K562 (cell line): Measurements from ENCODE around the gene TRAF3IP1. TPM values are rescaled to one million over a fixed set of nuclear protein-coding genes. Genes with fewer than 3 reads are reported as not detected.

ENCODE experiments used
- ATAC-seq: fragments of 200-7000 bp; cut with Tn5 transposase; 3 replicates; pipeline ENCODE4 v1.9.1; 2020; ENCODE audit warnings: moderate library complexity
- BruUV-seq: library from RNA; stranded (reverse); fragments of 400-500 nt; replicated peaks from 2 replicates; lab custom pipeline; 2021; lab: Mats Ljungman, UMichigan
- CTCF ChIA-PET: fragments of 300-600 bp; formaldehyde crosslinking; extraction: SDS; loops from one replicate; lab custom pipeline; 2021; ENCODE audit warnings: low intra/inter-chr PET ratio; lab: Yijun Ruan, JAX
- POLR2A ChIA-PET: fragments of 300-600, 350-650 bp; sonication (Branson Sonifier 250); formaldehyde crosslinking; extraction: SDS; loops from one replicate; lab custom pipeline; 2021; ENCODE audit warnings: antibody characterized with exemption, inconsistent platforms; lab: Yijun Ruan, JAX
- DNase-seq, 4 experiments: peaks; one replicate each; pipeline versions ENCODE4 v3.0.0 to v3.0.0-alpha.2; 2011 to 2018; ENCODE audit warnings: low spot score in 3 of 4, mixed read lengths in 3 of 4; ENCODE audit errors: extremely low read depth in 1 of 4
- FAIRE-seq: peaks from 2 replicates; lab custom pipeline; 2011; peaks lifted over from hg19 to GRCh38; lab: Jason Lieb, UNC
- H2AFZ ChIP-seq: 2 replicates; pipeline ENCODE4 v1.6.0; 2011; ENCODE audit warnings: low read depth, low read length, control low read depth, inconsistent platforms
- H3K27ac ChIP-seq: fragments of 200-600 bp; 3 replicates; pipeline ENCODE4 v1.8.0; 2011; ENCODE audit warnings: low read depth, mild to moderate bottlenecking, control low read depth, inconsistent platforms, low read length, moderate library complexity, mixed read lengths; ENCODE audit errors: extremely low read depth
- H3K27me3 ChIP-seq, 2 experiments: fragments of 300-600 bp in 1 of 2; 2 replicates in 1 of 2; 3 replicates in 1 of 2; pipeline versions ENCODE4 v1.6.0 to v1.8.0; 2011; ENCODE audit warnings: inconsistent platforms in 2 of 2, low read length in 2 of 2, mild to moderate bottlenecking in 1 of 2, mixed read lengths in 1 of 2, moderate library complexity in 1 of 2; ENCODE audit not compliant: control insufficient read depth in 2 of 2, insufficient read depth in 2 of 2
- H3K36me3 ChIP-seq: fragments of 300-600 bp; 3 replicates; pipeline ENCODE4 v1.8.0; 2011; ENCODE audit warnings: mild to moderate bottlenecking, low read length, inconsistent platforms; ENCODE audit not compliant: control insufficient read depth, insufficient read depth
- H3K4me1 ChIP-seq, 2 experiments: fragments of 200-600 bp in 1 of 2; replicated peaks in 1 of 2; 2 replicates in 1 of 2; 3 replicates in 1 of 2; pipeline versions ENCODE4 v1.5.1 to v1.8.0; 2011; ENCODE audit warnings: inconsistent platforms in 2 of 2, low read length in 2 of 2, mild to moderate bottlenecking in 1 of 2, mixed read lengths in 1 of 2, moderate library complexity in 1 of 2; ENCODE audit not compliant: control insufficient read depth in 2 of 2, insufficient read depth in 2 of 2
- H3K4me2 ChIP-seq: 2 replicates; pipeline ENCODE4 v1.6.1; 2011; ENCODE audit warnings: low read length, control low read depth, inconsistent platforms, mixed read lengths; ENCODE audit not compliant: insufficient read depth
- H3K4me3 ChIP-seq: fragments of 200-600 bp; sonication (generic), shearing (Covaris generic); 2 replicates; pipeline ENCODE4 v1.5.1; 2016; ENCODE audit warnings: control low read depth, inconsistent platforms
- H3K79me2 ChIP-seq: fragments of 200-600 bp; 3 replicates; pipeline ENCODE4 v1.8.0; 2011; ENCODE audit warnings: low read length, inconsistent platforms; ENCODE audit not compliant: control insufficient read depth, insufficient read depth
- H3K9ac ChIP-seq, 2 experiments: 2 replicates each; pipeline versions ENCODE4 v1.6.0 to v1.6.1; 2011; ENCODE audit warnings: low read depth in 2 of 2, low read length in 2 of 2, control low read depth in 1 of 2, inconsistent platforms in 1 of 2, mild to moderate bottlenecking in 1 of 2, mixed read lengths in 1 of 2; ENCODE audit not compliant: insufficient read depth in 1 of 2
- H3K9me1 ChIP-seq: one replicate; pipeline ENCODE4 v1.6.0; 2011; ENCODE audit warnings: inconsistent platforms, mild to moderate bottlenecking, low read length, moderate library complexity; ENCODE audit not compliant: control insufficient read depth, insufficient read depth
- H3K9me3 ChIP-seq: replicated peaks from 2 replicates; pipeline ENCODE4 v1.5.1; 2011; ENCODE audit warnings: low read depth, low read length, inconsistent platforms; ENCODE audit not compliant: control insufficient read depth, insufficient read depth
- H4K20me1 ChIP-seq: replicated peaks from 2 replicates; pipeline ENCODE4 v1.6.1; 2011; ENCODE audit warnings: low read length, inconsistent platforms, mixed read lengths; ENCODE audit not compliant: control insufficient read depth, insufficient read depth
- KLF10 ChIP-seq: fragments of 250-450 bp; sonication (Bioruptor Pico); IDR thresholded peaks from 2 replicates; pipeline ENCODE4 v1.6.1; 2021; ENCODE audit warnings: matching md5 sums
- ZNF79 ChIP-seq: fragments of 250-450 bp; sonication (Bioruptor Pico); IDR thresholded peaks from 2 replicates; pipeline ENCODE4 v1.4.0; 2020; ENCODE audit warnings: low read depth, mild to moderate bottlenecking, moderate library complexity
- WGBS: fragments of 100-300 bp; shearing (Covaris generic); methylation state at CpG from one replicate; pipeline ENCODE4 v1.1.6; 2016; ENCODE audit warnings: low coverage, mixed read lengths; ENCODE audit not compliant: insufficient coverage; ENCODE audit errors: missing lambda C conversion rate; 5-methylcytosine and 5-hydroxymethylcytosine counted together
- in situ Hi-C: fragments of 300-500 bp; cut with MboI; formaldehyde crosslinking; loops from 4 replicates; pipeline ENCODE4 v1.15.0; 2018; ENCODE audit warnings: inconsistent platforms, mixed read lengths
- intact Hi-C: fragments of 100-400 bp; cut with micrococcal nuclease; formaldehyde crosslinking; loops from 2 replicates; pipeline ENCODE4 v1.14.2; 2022
- polyA plus RNA-seq, 8 experiments: library from polyadenylated mRNA; depleted of rRNA in 4 of 8; stranded (reverse) in 5 of 8; unstranded in 3 of 8; fragments of >200 nt; fragmentation: Nextera tagmentation in 2 of 8; fragmentation: Illumina TruSeq in 1 of 8; extraction: Ambion mirVana in 2 of 8; extraction: Trizol in 1 of 8; gene quantifications; 2 replicates each; pipeline versions ENCODE4 v1.2.1 to v1.2.3, GENCODE V29; 2011 to 2014; ENCODE audit warnings: inconsistent platforms in 1 of 8, missing spikeins in 1 of 8
- total RNA-seq, 7 experiments: library from RNA; depleted of rRNA in 6 of 7; stranded (reverse); fragments of >200 nt in 6 of 7; fragmentation: Illumina TruSeq in 2 of 7; extraction: Trizol in 2 of 7; gene quantifications; 2 replicates each; pipeline versions ENCODE4 v1.2.1 to v1.2.3, GENCODE V29; 2011 to 2021; ENCODE audit warnings: low replicate concordance in 1 of 7
- TF ChIP-seq, protein P1 (sequence below): fragments of 250-450 bp; sonication (Bioruptor Pico); IDR thresholded peaks from 2 replicates; pipeline ENCODE4 v1.5.0; 2020; ENCODE audit warnings: mild to moderate bottlenecking, borderline replicate concordance
- TF ChIP-seq, protein P2 (sequence below), 2 experiments: fragments of 450-650 bp; formaldehyde crosslinking in 1 of 2; IDR thresholded peaks; 2 replicates each; pipeline versions ENCODE4 v1.4.0 to v1.6.1; 2014 to 2020; ENCODE audit warnings: mild to moderate bottlenecking in 2 of 2, borderline replicate concordance in 1 of 2, low read depth in 1 of 2

TRAF3IP1 gene
- total and polyA plus RNA-seq, 9 of the 15 experiments (the other 6 are each of a cell fraction or from before 2014, with no cell fraction given) = 1.3 to 7.4 (median 3.4) TPM

DNA sequence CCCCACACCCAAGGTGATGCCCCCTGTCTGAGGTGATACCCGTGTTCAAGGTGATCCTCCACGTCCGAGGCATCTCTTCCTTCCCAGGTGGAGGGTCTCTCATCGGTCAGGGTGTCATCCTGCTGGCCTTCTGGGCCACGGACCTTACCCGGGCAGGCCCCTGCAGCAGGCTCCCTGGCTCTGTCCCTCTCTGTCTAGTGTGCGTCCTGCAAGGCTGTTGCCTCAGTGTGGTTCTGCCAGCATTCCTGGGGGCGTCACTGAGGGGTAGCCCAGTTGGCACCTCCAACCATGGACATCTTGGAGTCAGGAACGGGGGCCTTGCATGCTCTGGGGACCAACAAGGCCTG, 26.3 kb upstream of the TRAF3IP1 start:
- in situ Hi-C loops = no loop called here
- Histone ChIP-seq H3K79me2 (no peaks in the 10 kb centered on the region), H3K27me3 (peaks cover 0 to 7% of the 10 kb centered on the region in 2 experiments; a peak in 1 of 5 replicates), H3K4me2 (no peak overlapping the region), H3K4me1 (peaks cover 8 to 14% of the 10 kb centered on the region in 2 experiments; a peak in 4 of 5 replicates), H3K36me3 (no peaks in the 10 kb centered on the region)
- no peak for DNase-seq
- POLR2A ChIA-PET = no interaction called here
- no peak for TF ChIP-seq KLF10
- TF ChIP-seq, protein P1, sequence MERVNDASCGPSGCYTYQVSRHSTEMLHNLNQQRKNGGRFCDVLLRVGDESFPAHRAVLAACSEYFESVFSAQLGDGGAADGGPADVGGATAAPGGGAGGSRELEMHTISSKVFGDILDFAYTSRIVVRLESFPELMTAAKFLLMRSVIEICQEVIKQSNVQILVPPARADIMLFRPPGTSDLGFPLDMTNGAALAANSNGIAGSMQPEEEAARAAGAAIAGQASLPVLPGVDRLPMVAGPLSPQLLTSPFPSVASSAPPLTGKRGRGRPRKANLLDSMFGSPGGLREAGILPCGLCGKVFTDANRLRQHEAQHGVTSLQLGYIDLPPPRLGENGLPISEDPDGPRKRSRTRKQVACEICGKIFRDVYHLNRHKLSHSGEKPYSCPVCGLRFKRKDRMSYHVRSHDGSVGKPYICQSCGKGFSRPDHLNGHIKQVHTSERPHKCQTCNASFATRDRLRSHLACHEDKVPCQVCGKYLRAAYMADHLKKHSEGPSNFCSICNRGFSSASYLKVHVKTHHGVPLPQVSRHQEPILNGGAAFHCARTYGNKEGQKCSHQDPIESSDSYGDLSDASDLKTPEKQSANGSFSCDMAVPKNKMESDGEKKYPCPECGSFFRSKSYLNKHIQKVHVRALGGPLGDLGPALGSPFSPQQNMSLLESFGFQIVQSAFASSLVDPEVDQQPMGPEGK (CRISPR knock-in tag) = no peak
- TF ChIP-seq ZNF79 (CRISPR knock-in tag) = no peak
- TF ChIP-seq, protein P2, sequence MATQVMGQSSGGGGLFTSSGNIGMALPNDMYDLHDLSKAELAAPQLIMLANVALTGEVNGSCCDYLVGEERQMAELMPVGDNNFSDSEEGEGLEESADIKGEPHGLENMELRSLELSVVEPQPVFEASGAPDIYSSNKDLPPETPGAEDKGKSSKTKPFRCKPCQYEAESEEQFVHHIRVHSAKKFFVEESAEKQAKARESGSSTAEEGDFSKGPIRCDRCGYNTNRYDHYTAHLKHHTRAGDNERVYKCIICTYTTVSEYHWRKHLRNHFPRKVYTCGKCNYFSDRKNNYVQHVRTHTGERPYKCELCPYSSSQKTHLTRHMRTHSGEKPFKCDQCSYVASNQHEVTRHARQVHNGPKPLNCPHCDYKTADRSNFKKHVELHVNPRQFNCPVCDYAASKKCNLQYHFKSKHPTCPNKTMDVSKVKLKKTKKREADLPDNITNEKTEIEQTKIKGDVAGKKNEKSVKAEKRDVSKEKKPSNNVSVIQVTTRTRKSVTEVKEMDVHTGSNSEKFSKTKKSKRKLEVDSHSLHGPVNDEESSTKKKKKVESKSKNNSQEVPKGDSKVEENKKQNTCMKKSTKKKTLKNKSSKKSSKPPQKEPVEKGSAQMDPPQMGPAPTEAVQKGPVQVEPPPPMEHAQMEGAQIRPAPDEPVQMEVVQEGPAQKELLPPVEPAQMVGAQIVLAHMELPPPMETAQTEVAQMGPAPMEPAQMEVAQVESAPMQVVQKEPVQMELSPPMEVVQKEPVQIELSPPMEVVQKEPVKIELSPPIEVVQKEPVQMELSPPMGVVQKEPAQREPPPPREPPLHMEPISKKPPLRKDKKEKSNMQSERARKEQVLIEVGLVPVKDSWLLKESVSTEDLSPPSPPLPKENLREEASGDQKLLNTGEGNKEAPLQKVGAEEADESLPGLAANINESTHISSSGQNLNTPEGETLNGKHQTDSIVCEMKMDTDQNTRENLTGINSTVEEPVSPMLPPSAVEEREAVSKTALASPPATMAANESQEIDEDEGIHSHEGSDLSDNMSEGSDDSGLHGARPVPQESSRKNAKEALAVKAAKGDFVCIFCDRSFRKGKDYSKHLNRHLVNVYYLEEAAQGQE (IDR thresholded peaks at IDR 0.05; ENCODE audit: borderline replicate concordance) = no peak
- TF ChIP-seq, protein P2 (CRISPR knock-in tag; IDR thresholded peaks at IDR 0.05; ENCODE audit: low read depth) = no peak
- TF ChIP-seq, all 486 proteins: peak for 0
- intact Hi-C loops = no loop called here
- Histone ChIP-seq H4K20me1 (no peaks in the 10 kb centered on the region), H3K27ac (no peak overlapping the region), H3K4me3 (no peak overlapping the region), H3K9ac (no peak overlapping the region), H2AFZ (no peak overlapping the region), H3K9me3 (no peaks in the 10 kb centered on the region), H3K9me1 (no peaks in the 10 kb centered on the region)
- no TSS peak for BruUV-seq
- CTCF ChIA-PET = no interaction called here
- ATAC-seq (no peak), FAIRE-seq (no peak)
- 12% methylated on average over 9 of the region's 9 CpGs for WGBS
